GM12892 (cell line): ENCODE data around the gene RPL13.

ENCODE experiments used
- POLR2A ChIP-seq: IDR thresholded peaks from 2 replicates; pipeline ENCODE4 v1.6.1; 2011; ENCODE audit warnings: low read depth, low read length, control low read depth
- POLR2AphosphoS5 ChIP-seq: IDR thresholded peaks from 2 replicates; pipeline ENCODE4 v1.6.1; 2011; ENCODE audit warnings: low read depth, low read length, control low read depth
- TAF1 ChIP-seq: IDR thresholded peaks from 2 replicates; pipeline ENCODE4 v1.6.1; 2011; ENCODE audit warnings: low read depth, mild to moderate bottlenecking, control low read depth, low read length, borderline replicate concordance

DNA sequence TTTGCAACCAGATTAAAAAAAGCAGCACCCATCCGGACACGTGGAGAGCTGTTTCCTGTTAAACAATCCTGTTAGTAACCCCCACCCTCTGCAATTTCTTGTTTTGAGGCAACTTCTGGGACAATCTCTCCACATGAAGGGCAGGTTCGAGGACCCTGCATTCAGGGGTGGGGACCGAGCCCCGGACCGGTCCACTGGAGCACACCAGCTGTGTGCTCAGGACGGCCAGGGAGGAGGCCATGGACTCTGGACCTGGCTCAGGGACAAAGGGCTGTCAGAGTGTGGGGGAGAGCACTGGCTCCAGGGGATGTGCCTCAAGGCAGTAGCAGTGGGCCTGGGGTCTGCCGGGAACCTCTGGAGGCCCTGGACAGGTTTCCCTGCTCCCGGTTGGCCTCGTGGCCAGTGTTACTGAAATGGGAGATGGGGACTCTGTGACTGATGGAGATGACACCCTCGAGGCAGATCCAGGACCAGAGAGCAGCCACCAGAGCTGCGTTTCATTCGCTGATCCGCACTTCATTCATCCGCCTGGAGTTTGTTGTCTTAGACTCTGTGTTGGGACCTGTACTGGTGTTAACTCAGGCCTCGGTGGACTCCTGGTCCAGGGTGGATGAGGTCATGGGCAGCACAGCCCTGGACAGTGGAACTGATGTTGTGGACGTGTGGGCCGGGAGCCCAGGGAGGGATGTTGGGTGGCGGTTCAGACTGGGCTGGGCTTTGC is 12.2 kb downstream of the RPL13 start:
- TF ChIP-seq POLR2AphosphoS5 (no peak), POLR2A (no peak), TAF1 (no peak)
